Measurements from ENCODE around the gene SAMM50.

Gene SAMM50

DNA sequence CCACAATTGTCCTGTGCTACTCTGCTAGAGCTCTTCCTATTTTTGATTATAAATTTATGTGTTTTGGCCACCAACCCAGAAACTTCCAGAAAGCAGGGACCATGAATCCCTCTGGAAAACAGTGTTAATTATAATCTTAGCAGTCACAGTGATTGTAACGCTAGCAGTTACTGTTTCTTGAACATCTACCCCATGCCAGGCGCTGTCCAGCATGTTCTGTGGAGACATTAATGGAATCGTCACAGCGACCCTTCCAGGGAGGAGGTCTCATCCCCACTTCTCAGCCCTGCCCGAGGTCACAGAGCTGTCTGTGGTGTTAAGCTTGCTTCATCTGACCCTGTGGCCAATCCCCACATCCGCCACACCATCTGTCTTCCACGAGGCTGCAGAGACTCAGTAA lies 49.6 kb upstream of the SAMM50 start (continued):
- TF ChIP-seq PATZ1 (CRISPR knock-in tag; IDR thresholded peaks at IDR 0.05; ENCODE audit: borderline replicate concordance) (no peak), ESRRG (CRISPR knock-in tag; IDR thresholded peaks at IDR 0.05) (no peak), PPARA (CRISPR knock-in tag; IDR thresholded peaks at IDR 0.05; ENCODE audit: borderline replicate concordance) (no peak), SNAI2 (CRISPR knock-in tag; IDR thresholded peaks at IDR 0.05) (no peak), ISL1 (CRISPR knock-in tag; IDR thresholded peaks at IDR 0.05) (no peak), ZC3H10 (CRISPR knock-in tag; IDR thresholded peaks at IDR 0.05) (no peak)

- TF ChIP-seq OSR1 (CRISPR knock-in tag; IDR thresholded peaks at IDR 0.05) (no peak), ESRRG (CRISPR knock-in tag; IDR thresholded peaks at IDR 0.05) (no peak), ZFP30 (CRISPR knock-in tag; IDR thresholded peaks at IDR 0.05) (no peak), TSHZ2 (CRISPR knock-in tag; IDR thresholded peaks at IDR 0.05) (no peak)
- ATAC-seq = no peak
Observed at GRCh38 chr22:43909708-43910107, 45.5 kb upstream of the SAMM50 start.

DNA sequence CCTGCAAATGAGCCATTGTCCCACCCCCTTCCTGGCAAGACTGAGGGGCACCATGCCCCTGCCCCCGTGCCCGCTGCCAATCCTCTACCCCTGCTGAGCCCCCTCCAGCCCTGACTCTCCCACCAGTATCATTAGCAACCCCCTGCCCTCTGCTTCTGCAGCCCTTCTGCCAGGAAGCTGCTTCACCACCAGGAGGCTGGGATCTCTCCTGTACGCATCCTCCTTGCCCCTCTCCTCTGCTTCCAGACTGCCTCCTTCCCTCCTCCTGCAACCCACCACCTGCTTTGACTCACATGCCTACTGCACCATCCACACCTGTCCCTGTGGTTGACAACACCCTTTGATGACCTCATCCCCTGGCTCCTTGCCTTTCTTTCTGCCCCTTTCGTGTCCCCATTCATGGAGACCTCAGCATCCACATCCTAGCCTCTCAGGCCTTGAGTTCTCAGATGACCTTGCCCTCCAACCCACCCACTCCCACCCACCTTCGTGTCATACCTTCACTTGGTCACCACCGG lies 45.0 kb upstream of the SAMM50 start:
- TF ChIP-seq PPARA (CRISPR knock-in tag; IDR thresholded peaks at IDR 0.05; ENCODE audit: borderline replicate concordance) (no peak), CSDC2 (CRISPR knock-in tag; IDR thresholded peaks at IDR 0.05) (no peak), ZNF70 (CRISPR knock-in tag; IDR thresholded peaks at IDR 0.05) (no peak), BACH2 (CRISPR knock-in tag; IDR thresholded peaks at IDR 0.05; ENCODE audit: borderline replicate concordance) (no peak), SNAI2 (CRISPR knock-in tag; IDR thresholded peaks at IDR 0.05) (no peak), PATZ1 (CRISPR knock-in tag; IDR thresholded peaks at IDR 0.05; ENCODE audit: borderline replicate concordance) (no peak), RARB (CRISPR knock-in tag; IDR thresholded peaks at IDR 0.05) (no peak), ZC3H10 (CRISPR knock-in tag; IDR thresholded peaks at IDR 0.05) (no peak), ZNF8 (CRISPR knock-in tag; IDR thresholded peaks at IDR 0.05) (no peak), OSR1 (CRISPR knock-in tag; IDR thresholded peaks at IDR 0.05) (no peak), ESRRG (CRISPR knock-in tag; IDR thresholded peaks at IDR 0.05) (no peak)
- no peak for ATAC-seq

DNA sequence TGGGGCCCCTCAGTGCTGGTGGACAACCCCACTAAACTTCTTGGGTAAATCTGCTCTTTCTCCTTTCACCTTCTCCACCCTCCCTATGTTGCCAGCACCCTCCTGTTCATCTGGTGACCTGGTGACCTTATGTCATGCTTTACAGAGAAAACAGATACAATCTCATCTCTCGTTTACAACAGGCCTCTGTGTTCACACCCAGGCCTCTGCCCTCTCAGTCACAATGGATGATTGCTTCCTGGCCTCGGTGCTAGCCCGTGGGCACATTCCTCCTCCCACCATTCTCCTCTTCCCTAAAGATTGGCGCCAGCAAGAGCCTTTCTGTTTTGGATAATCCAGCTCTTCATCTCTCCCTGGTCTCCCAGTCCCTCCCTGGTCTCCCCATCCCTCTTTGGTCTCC lies 43.9 kb upstream of the SAMM50 start:
- TF ChIP-seq TSHZ2 (CRISPR knock-in tag; IDR thresholded peaks at IDR 0.05) (no peak), ZNF8 (CRISPR knock-in tag; IDR thresholded peaks at IDR 0.05) (no peak), ZNF70 (CRISPR knock-in tag; IDR thresholded peaks at IDR 0.05) (no peak), BACH2 (CRISPR knock-in tag; IDR thresholded peaks at IDR 0.05; ENCODE audit: borderline replicate concordance) (no peak)
- no peak for ATAC-seq

GRCh38 chr22:43917521-43917920 lies 37.7 kb upstream of the SAMM50 start:
- no peak for ATAC-seq
- no peak for TF ChIP-seq ZNF70 (CRISPR knock-in tag; IDR thresholded peaks at IDR 0.05)
- no peak for TF ChIP-seq PATZ1 (CRISPR knock-in tag; IDR thresholded peaks at IDR 0.05; ENCODE audit: borderline replicate concordance)
- TF ChIP-seq ZNF8 (CRISPR knock-in tag; IDR thresholded peaks at IDR 0.05) = no peak
- TF ChIP-seq SNAI2 (CRISPR knock-in tag; IDR thresholded peaks at IDR 0.05) = no peak
- TF ChIP-seq TCF4 (CRISPR knock-in tag; IDR thresholded peaks at IDR 0.05; ENCODE audit: borderline replicate concordance) = no peak
- TF ChIP-seq, protein P1, sequence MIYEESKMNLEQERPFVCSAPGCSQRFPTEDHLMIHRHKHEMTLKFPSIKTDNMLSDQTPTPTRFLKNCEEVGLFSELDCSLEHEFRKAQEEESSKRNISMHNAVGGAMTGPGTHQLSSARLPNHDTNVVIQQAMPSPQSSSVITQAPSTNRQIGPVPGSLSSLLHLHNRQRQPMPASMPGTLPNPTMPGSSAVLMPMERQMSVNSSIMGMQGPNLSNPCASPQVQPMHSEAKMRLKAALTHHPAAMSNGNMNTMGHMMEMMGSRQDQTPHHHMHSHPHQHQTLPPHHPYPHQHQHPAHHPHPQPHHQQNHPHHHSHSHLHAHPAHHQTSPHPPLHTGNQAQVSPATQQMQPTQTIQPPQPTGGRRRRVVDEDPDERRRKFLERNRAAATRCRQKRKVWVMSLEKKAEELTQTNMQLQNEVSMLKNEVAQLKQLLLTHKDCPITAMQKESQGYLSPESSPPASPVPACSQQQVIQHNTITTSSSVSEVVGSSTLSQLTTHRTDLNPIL (CRISPR knock-in tag; IDR thresholded peaks at IDR 0.05; ENCODE audit: low read depth) = no peak
- TF ChIP-seq POU6F1 (CRISPR knock-in tag; IDR thresholded peaks at IDR 0.05; ENCODE audit: borderline replicate concordance, low read depth) = no peak
- TF ChIP-seq GLIS3 (CRISPR knock-in tag; IDR thresholded peaks at IDR 0.05) = no peak
- TF ChIP-seq ZFP3 (CRISPR knock-in tag; IDR thresholded peaks at IDR 0.05) = no peak
- TF ChIP-seq PPARA (CRISPR knock-in tag; IDR thresholded peaks at IDR 0.05; ENCODE audit: borderline replicate concordance) = no peak

Measured in SK-N-SH treated with all-trans-retinoic acid at 6 μM for 48 hours (cell line).